GM21786 (cell line): Measurements from ENCODE around the gene TAS2R39.
A peak's percentile ranks its signal among the peaks of the same experiment; 100 is the strongest.

Experiments
- ATAC-seq: cut with Tn5 transposase; IDR thresholded peaks from one replicate; pipeline ENCODE4 v1.9.1; 2021; ENCODE audit not compliant: unreplicated experiment

TAS2R39 gene

DNA sequence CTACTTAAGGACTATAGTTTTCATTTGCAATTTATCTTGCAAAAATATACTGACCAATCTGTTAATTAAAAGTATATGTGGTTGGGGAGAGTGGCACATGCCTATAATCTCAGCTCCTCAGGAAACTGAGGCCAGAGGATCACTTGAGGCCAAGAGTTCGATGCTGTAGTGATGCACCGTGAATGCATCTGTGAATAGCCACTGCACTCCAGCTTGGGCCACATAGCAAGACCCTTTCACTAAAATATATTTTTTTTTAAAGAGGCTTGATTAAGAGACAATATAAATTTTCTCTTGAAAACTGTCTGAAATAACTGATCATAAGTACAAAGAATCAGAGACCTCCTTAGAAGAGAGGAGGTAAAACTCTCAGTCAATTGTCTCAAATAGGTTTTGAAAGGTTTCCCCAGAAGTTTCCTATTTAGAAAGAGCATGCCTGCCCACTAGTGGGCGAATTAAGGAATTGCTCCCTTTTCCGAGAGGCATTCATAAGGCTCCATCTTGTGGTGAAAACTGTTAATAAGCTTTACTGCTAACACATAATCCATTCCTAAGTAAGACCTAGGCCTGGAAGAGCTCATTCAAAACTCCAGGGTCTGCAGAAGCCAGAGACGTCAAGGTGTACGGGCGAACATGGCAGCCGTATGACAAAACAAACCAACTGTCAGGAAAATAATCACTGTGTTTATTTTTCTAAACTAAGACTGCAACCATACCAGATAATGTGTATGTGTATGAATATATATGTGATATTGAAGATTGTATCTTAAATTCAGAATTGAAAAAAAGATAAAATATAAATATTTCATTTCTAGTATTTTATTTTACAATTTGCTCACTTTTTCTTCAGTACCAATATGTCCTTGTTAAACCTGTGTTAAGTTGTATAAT lies 31.8 kb downstream of the TAS2R39 start:
- ATAC-seq: peak; percentile 91

DNA sequence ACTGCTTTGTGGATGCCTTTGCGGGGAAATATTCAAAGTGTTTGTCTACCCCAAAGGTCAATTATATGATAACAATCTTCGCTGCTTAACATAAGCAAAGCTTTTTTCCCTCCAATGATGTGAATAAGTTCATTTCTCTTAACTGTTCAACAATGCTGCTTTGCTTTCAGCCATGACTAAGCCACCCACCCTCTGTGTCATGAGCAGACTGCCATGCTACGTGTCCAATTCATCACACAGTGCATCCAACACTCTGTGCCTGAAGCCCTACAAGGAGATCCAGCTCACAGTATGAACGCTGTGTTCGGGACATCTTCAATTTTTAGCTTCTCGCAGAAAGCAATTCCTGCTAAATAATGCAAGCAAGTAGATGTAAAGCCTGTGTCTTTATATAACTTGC lies 32.9 kb downstream of the TAS2R39 start:
- ATAC-seq: no peak

DNA sequence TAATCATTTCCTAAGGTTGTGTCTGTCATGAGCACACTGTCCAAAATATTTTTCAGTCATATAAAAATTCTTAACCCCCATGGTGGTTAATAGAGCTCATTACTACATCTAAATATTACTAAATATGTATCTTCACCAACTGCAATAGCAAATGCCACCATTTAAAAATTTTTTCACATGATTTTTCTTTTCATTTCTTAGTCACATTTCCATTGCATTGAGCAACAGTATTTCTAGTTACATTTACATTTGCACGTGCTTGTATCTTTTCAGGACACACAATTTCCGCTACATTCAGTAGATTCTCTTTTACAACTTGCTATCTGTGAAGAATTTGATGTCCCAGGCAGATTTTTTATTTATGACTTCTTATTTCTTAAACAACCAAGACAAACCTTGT lies 33.5 kb downstream of the TAS2R39 start:
- ATAC-seq: no peak

DNA sequence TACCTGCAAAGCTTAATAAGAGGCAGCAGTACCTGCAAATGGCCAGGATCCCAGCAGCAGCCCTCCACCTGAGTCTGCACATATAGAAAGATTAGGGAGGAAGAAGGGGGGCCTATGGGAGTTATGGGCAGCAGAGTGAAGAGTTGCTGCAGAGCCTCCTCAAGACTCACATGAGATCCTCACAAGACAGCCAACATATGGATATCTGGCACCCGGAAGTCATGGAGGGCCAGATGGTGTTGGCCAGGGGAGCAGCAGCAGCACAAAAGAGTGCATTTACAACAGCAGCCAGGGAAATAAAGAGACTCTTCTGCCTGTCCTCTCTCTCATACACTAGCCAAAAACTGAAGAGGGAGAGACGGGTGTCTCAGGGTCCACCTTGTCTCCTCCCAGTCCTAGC lies 34.6 kb downstream of the TAS2R39 start:
- no peak for ATAC-seq

DNA sequence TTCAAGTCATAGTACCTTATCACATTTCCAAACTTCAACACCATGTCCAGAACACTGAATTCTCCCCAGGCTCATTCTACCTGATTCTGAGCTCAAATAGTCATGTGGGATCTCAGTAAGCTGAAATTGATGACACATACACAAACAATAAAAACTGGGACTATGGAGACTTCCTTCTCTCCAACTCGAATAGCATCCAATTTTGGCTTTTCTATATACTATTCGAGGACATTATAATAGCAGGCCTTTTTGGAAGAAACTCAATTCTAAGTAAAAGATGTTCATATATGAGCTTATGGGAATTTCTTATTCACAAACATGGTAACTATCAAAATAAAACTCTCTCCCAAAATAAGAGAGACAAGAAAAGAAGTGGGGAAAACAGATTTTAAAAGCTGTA lies 38.1 kb downstream of the TAS2R39 start:
- ATAC-seq: no peak

DNA sequence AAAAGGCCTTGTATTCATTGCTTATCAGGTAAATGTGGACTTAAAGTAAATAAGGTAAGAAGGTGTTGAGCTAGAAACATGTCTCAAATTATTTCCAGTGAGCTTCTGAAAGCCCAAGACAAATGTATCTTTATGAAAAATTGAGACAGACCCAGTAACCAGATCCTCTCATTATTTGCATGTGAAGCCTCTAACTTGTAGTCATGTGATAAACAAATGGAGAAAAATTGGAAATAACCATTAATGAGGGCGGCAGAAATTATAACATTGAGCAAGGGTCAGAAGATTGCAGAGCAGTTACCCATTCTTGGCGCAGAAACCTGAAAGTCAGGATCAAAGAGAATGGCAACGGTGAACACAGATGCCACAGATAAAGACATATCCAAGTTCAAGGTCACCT lies 38.5 kb downstream of the TAS2R39 start, which contains the start of gene TAS2R40:
Gene TAS2R40 (plus strand): TSS at position 301 of the 400 bp plus-strand sequence. CDS start 42 bp downstream, at position 343.
- no peak for ATAC-seq

DNA sequence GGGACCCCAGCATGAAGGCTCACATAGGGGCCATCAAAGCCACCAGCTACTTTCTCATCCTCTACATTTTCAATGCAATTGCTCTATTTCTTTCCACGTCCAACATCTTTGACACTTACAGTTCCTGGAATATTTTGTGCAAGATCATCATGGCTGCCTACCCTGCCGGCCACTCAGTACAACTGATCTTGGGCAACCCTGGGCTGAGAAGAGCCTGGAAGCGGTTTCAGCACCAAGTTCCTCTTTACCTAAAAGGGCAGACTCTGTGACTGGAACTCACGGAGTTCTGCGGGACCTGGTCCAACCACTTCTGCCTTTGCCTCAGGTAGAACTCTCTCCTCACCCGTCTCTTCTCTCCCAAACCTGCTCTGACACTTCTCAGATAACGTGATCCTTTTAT lies 39.6 kb downstream of the TAS2R39 start:
- ATAC-seq: no peak

DNA sequence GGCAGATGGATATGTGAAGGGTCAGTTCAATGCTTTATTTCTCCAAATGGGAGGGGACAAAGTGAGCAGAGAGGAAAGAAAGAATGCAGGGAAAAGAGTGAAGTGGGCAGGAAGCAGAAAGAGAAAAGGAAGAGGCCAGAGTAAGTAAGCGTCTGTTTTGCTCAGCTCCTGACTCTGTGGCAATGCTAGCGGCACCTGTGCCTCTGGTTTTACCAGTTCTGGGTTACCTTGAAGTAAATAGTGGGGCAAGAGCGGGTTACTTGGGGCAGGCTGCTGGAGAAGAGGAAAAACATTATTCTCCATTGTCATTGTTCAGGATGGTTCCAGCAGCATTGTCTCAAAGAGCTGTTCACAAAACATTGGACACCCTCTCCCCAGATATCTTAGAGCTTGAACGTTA lies 40.6 kb downstream of the TAS2R39 start:
- no peak for ATAC-seq

DNA sequence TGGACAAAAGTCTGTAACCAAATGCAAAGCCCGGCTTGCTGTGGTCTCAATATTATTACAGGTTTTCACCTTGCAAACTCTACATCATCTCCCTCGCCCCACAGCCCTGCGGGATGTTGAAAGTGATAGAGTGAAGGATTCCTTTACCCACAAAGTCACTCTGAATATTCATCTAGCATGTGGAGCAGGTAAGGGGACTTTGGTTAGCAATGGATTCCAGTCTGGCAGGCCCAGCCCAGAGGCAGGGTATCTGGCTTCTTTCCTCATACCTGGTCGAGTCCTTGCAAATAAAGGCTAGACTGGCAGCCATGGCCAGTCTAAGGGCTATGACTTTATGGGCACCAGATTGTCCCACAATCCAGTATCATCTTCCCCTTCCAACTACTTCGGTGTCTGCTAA lies 41.8 kb downstream of the TAS2R39 start:
- ATAC-seq: no peak

DNA sequence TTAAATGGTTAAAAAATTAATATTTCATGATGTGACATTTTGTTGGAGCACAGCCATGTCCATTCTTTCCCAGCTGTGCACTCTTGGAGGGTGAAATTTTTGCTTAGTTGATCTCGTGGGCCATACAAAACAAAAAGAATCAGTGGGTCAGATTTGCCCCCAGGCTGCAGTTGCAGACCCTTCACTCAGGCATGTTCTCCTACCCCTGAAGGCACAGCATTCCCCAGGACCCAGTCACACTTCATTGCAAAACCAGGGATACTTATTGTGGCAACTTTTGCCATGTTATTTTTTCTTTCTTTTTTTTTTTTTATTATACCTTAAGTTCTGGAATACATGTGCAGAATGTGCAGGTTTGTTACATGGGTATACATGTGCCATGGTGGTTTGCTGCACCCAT lies 44.6 kb downstream of the TAS2R39 start:
- ATAC-seq: no peak

DNA sequence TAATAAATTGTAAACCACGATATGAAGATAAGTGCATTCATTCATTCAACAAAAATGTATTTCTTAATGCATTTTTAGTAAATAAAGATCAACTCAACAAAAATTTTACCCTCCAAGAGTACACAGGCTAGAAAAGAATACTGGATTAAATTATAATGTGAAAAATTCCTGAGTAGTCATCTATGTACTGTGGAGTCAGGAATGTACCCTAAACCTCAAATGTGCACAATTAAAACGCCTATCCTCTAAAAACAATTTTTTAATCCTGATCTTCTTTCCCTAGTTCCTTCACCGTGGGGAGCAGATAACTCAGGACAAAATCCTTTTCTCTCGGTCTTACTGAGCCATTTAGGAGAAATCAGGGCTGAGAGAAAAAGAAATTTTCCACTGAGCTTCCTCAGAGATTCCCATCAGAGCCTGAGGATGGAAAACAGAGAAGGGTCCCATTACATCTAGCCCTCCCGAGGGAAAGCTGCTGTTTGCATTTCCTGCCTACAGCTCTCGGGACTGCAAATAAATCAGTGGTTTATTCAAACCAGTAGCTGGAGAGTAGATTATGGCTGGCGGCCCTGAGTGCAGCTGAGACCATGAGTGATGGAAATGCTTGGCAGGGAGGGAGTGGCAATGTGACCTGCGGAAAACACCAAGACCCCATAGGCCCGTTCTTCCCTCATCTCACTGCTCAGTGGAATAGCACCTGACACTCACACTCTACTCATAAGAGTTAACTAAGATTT lies 46.0 kb downstream of the TAS2R39 start:
- ATAC-seq: no peak

DNA sequence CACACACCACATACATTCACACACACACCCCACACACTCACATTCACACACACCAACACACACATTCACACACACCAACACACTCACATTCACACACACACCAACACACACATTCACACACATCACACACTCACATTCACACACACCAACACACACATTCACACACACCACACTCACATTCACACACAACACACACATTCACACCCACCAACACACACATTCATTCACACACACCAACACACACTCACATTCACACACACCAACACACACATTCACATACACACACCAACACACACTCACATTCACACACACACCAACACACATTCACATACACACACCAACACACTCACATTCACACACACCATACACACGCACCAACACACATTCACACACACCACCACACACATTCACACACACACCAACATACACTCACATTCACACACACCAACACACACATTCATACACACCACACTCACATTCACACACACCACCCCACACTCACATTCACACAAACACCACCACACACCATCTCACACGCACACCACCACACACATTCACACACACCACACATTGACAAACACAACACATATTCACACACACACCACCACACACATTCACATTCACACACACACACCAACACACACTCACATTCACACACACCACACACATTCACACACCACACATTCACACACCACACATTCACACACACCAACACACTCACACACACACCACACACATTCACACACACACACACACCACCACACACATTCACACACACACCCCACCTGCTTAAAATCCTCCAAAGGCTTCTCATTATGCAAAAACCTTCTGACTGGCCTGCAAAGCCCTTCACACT lies 47.6 kb downstream of the TAS2R39 start:
- no peak for ATAC-seq
